ENCODE results near the gene IL1A.

The IL1A gene

GRCh38 chr2:112791019-112791418 lies 6.7 kb upstream of the IL1A start:
- no peak for DNase-seq

- no peak for DNase-seq
These were observed 6.0 kb upstream of the IL1A start for GRCh38 chr2:112790305-112790704.

- DNase-seq, result no peak
These were observed 4.9 kb upstream of the IL1A start for GRCh38 chr2:112789186-112789585.

GRCh38 chr2:112788653-112789052 lies 4.4 kb upstream of the IL1A start:
- no peak for DNase-seq

- DNase-seq, result no peak
These were observed 3.6 kb upstream of the IL1A start for GRCh38 chr2:112787729-112788393.

- no peak for DNase-seq
These were observed 3.0 kb upstream of the IL1A start for GRCh38 chr2:112787294-112787693.

- no peak for DNase-seq
These were observed 1.0 kb downstream of the IL1A start for GRCh38 chr2:112783187-112783714.

GRCh38 chr2:112782234-112782799 lies 2.0 kb downstream of the IL1A start:
- no peak for DNase-seq

- DNase-seq, result no peak
These were observed 4.7 kb downstream of the IL1A start for GRCh38 chr2:112779598-112779997.

GRCh38 chr2:112777036-112777435 lies 7.3 kb downstream of the IL1A start:
- no peak for DNase-seq

- no peak for DNase-seq
These were observed 8.2 kb downstream of the IL1A start for GRCh38 chr2:112776113-112776512.

GRCh38 chr2:112774536-112775285 lies 9.6 kb downstream of the IL1A start:
- DNase-seq, result no peak

GRCh38 chr2:112773556-112773955 lies 10.7 kb downstream of the IL1A start:
- no peak for DNase-seq

- DNase-seq, result no peak
These were observed 11.3 kb downstream of the IL1A start for GRCh38 chr2:112772911-112773475.

GRCh38 chr2:112772322-112772721 lies 12.0 kb downstream of the IL1A start:
- no peak for DNase-seq

- no peak for DNase-seq
These were observed 15.9 kb downstream of the IL1A start for GRCh38 chr2:112768432-112768831.

GRCh38 chr2:112767693-112768330 lies 16.5 kb downstream of the IL1A start:
- DNase-seq, result no peak

- DNase-seq, result no peak
These were observed 19.0 kb downstream of the IL1A start for GRCh38 chr2:112765251-112765650.

- DNase-seq, result peak; percentile 97 to 99
These were observed 19.9 kb downstream of the IL1A start, which contains the start of gene CKAP2L for GRCh38 chr2:112764071-112765044. Gene CKAP2L (minus strand): TSS chr2:112764609. CDS start chr2:112764598, 11 bp downstream.

GRCh38 chr2:112762276-112762675 lies 22.0 kb downstream of the IL1A start:
- no peak for DNase-seq

- DNase-seq, result no peak
These were observed 24.1 kb downstream of the IL1A start for GRCh38 chr2:112760149-112760548.

- no peak for DNase-seq
These were observed 25.6 kb downstream of the IL1A start for GRCh38 chr2:112758711-112759110.

Data from NCI-H2081 (cell line).